ENCODE measurements around the gene PBRM1. TPM values are rescaled to one million over a fixed set of nuclear protein-coding genes. Genes with fewer than 3 reads are reported as not detected.

The PBRM1 gene
- total RNA-seq, 1 donor from 2014 or later, result 90.1 TPM

DNA sequence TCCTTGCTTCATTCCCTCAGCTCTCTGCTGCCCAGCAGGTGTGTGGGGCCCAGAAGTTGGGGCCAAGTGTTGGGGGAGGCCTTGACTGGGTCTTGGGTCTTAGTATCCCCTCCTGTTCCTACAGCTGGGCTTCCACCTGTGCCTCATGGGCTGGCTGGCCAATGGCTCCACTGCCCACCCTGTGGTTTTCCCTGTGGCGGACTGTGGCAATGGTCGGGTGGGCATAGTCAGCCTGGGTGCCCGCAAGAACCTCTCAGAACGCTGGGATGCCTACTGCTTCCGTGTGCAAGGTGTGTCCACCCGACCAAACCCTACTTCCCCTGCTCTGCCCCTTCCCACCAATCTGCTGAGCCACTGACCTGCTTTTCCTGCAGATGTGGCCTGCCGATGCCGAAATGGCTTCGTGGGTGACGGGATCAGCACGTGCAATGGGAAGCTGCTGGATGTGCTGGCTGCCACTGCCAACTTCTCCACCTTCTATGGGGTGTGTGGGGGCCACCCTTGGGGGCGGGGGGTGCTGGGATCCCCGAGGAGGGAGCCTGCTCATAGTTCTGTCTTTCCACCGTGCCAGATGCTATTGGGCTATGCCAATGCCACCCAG lies 163.0 kb downstream of the PBRM1 start:
- Mint-ChIP-seq H3K27me3 (ENCODE audit: low read depth) (no peaks in the 10 kb centered on the region), H3K4me1 (peaks cover 23% of the 10 kb centered on the region), H3K27ac (no peak overlapping the region), H3K9me3 (no peaks in the 10 kb centered on the region), H3K36me3 (peaks cover 8% of the 10 kb centered on the region), H3K4me3 (no peak overlapping the region)
- no peak for DNase-seq (ENCODE audit: low spot score in 2 of 2, unreplicated experiment in 2 of 2)
- TF ChIP-seq, protein P1, sequence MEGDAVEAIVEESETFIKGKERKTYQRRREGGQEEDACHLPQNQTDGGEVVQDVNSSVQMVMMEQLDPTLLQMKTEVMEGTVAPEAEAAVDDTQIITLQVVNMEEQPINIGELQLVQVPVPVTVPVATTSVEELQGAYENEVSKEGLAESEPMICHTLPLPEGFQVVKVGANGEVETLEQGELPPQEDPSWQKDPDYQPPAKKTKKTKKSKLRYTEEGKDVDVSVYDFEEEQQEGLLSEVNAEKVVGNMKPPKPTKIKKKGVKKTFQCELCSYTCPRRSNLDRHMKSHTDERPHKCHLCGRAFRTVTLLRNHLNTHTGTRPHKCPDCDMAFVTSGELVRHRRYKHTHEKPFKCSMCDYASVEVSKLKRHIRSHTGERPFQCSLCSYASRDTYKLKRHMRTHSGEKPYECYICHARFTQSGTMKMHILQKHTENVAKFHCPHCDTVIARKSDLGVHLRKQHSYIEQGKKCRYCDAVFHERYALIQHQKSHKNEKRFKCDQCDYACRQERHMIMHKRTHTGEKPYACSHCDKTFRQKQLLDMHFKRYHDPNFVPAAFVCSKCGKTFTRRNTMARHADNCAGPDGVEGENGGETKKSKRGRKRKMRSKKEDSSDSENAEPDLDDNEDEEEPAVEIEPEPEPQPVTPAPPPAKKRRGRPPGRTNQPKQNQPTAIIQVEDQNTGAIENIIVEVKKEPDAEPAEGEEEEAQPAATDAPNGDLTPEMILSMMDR (IDR thresholded peaks at IDR 0.05; ENCODE audit: unreplicated experiment), result no peak

DNA sequence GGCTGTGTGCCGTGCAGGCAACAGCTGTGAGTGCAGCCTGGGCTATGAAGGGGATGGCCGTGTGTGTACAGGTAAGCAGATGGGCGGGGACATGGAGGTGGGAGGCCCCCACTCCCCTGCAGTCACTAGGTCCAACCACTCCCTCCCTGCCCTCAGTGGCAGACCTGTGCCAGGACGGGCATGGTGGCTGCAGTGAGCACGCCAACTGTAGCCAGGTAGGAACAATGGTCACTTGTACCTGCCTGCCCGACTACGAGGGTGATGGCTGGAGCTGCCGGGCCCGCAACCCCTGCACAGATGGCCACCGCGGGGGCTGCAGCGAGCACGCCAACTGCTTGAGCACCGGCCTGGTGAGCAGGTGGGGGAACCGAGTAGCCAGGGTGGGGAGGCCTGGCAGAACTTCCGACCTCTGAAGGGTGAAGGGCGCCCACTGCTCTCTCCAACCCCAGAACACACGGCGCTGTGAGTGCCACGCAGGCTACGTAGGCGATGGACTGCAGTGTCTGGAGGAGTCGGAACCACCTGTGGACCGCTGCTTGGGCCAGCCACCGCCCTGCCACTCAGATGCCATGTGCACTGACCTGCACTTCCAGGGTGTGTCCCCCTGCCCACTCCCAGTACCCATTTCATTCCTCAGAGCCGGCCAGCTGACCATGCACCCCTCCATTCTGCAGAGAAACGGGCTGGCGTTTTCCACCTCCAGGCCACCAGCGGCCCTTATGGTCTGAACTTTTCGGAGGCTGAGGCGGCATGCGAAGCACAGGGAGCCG lies 163.6 kb downstream of the PBRM1 start:
- Mint-ChIP-seq H3K27ac (no peak overlapping the region), H3K4me1 (peaks cover 23% of the 10 kb centered on the region), H3K27me3 (ENCODE audit: low read depth) (no peaks in the 10 kb centered on the region), H3K36me3 (peaks cover 8% of the 10 kb centered on the region), H3K9me3 (no peaks in the 10 kb centered on the region), H3K4me3 (no peak overlapping the region)
- DNase-seq (ENCODE audit: low spot score in 2 of 2, unreplicated experiment in 2 of 2), result no peak
- TF ChIP-seq, protein P1 (IDR thresholded peaks at IDR 0.05; ENCODE audit: unreplicated experiment), result no peak

GRCh38 chr3:52521488-52521824 lies 164.3 kb downstream of the PBRM1 start:
- Mint-ChIP-seq H3K27me3 (ENCODE audit: low read depth) (no peaks in the 10 kb centered on the region), H3K4me1 (peaks cover 22% of the 10 kb centered on the region), H3K27ac (no peak overlapping the region), H3K4me3 (no peak overlapping the region), H3K36me3 (peaks cover 8% of the 10 kb centered on the region), H3K9me3 (no peaks in the 10 kb centered on the region)
- TF ChIP-seq, protein P1 (IDR thresholded peaks at IDR 0.05; ENCODE audit: unreplicated experiment), result no peak
- DNase-seq (ENCODE audit: low spot score in 2 of 2, unreplicated experiment in 2 of 2), result no peak

DNA sequence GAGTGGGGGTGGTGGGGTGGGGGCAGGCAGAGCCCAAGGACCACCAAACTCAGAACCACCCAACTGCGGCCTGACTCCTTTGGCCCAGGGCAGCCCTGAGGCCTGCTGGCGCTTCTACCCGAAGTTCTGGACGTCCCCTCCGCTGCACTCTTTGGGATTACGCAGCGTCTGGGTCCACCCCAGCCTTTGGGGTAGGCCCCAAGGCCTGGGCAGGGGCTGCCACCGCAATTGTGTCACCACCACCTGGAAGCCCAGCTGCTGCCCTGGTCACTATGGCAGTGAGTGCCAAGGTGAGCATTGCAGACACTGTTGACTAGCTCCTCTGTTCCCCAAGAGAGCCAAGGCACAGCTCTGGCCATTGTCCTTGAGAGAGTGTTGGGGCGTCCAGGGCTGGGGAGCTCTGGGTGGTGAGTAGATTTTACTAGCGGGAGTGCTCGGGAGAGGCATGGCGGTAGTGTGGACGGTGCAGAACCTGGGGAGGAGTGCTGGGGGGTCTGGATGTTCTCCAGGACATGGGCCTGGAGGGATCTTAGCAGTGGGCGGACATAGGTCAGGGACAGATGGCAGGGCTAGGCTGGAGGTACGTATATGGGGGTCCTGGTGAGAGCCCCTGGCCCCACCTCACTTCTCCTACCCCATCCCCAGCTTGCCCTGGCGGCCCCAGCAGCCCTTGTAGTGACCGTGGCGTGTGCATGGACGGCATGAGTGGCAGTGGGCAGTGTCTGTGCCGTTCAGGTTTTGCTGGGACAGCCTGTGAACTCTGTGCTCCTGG lies 164.8 kb downstream of the PBRM1 start:
- Mint-ChIP-seq H3K4me1 (peaks cover 16% of the 10 kb centered on the region), H3K27me3 (ENCODE audit: low read depth) (no peaks in the 10 kb centered on the region), H3K36me3 (peaks cover 8% of the 10 kb centered on the region), H3K4me3 (no peak overlapping the region), H3K9me3 (no peaks in the 10 kb centered on the region), H3K27ac (no peak overlapping the region)
- TF ChIP-seq, protein P1 (IDR thresholded peaks at IDR 0.05; ENCODE audit: unreplicated experiment), result no peak
- no peak for DNase-seq (ENCODE audit: low spot score in 2 of 2, unreplicated experiment in 2 of 2)

- no peak for DNase-seq (ENCODE audit: low spot score in 2 of 2, unreplicated experiment in 2 of 2)
- no peak overlapping the region for H3K4me3 Mint-ChIP-seq
- TF ChIP-seq, protein P1 (IDR thresholded peaks at IDR 0.05; ENCODE audit: unreplicated experiment), result no peak
- no peaks in the 10 kb centered on the region for H3K9me3 Mint-ChIP-seq
- peaks cover 9% of the 10 kb centered on the region for H3K4me1 Mint-ChIP-seq
- no peak overlapping the region for H3K27ac Mint-ChIP-seq
- H3K36me3 Mint-ChIP-seq, result peaks cover 8% of the 10 kb centered on the region
- no peaks in the 10 kb centered on the region for H3K27me3 Mint-ChIP-seq (ENCODE audit: low read depth)
Measured at GRCh38 chr3:52520141-52520667, 165.5 kb downstream of the PBRM1 start.
